Kidney (tissue), 14 donors: ENCODE data around the gene HOXD11. TPM values are rescaled to one million over a fixed set of nuclear protein-coding genes. Genes with fewer than 3 reads are reported as not detected.

ENCODE experiments used
- DNase-seq, 5 donors: peaks; one replicate each; pipeline ENCODE4 v3.0.0-alpha.2; 2013 to 2020
- FAIRE-seq: peaks from 2 replicates; lab custom pipeline; 2012; peaks lifted over from hg19 to GRCh38; lab: Jason Lieb, UNC
- H3K27ac ChIP-seq, 2 donors: one replicate each; pipeline ENCODE4 v1.7.0; 2013; ENCODE audit warnings: low read depth in 2 of 2, low read length in 2 of 2, inconsistent platforms in 1 of 2
- H3K27me3 ChIP-seq: one replicate; pipeline ENCODE4 v1.7.1; 2013; ENCODE audit warnings: low read length, inconsistent platforms; ENCODE audit not compliant: control insufficient read depth, insufficient read depth
- H3K36me3 ChIP-seq, 3 donors: one replicate each; pipeline versions ENCODE4 v1.7.0 to v1.7.1; 2013; ENCODE audit warnings: low read length in 3 of 3, control low read depth in 1 of 3, inconsistent platforms in 1 of 3; ENCODE audit not compliant: insufficient read depth in 3 of 3, control insufficient read depth in 2 of 3
- H3K4me1 ChIP-seq, 3 donors: one replicate each; pipeline versions ENCODE4 v1.7.0 to v1.7.1; 2013; ENCODE audit warnings: low read length in 3 of 3, inconsistent platforms in 1 of 3, low read depth in 1 of 3; ENCODE audit not compliant: control insufficient read depth in 2 of 3, insufficient read depth in 2 of 3
- H3K4me3 ChIP-seq, 3 donors: one replicate each; pipeline versions ENCODE4 v1.7.0 to v1.8.1; 2013; ENCODE audit warnings: low read length in 3 of 3, control low read depth in 1 of 3, inconsistent platforms in 1 of 3
- H3K9ac ChIP-seq, 3 donors: one replicate each; pipeline versions ENCODE4 v1.7.0 to v1.7.1; 2013; ENCODE audit warnings: low read length in 3 of 3, control low read depth in 1 of 3, inconsistent platforms in 1 of 3
- H3K9me3 ChIP-seq, 3 donors: one replicate each; pipeline versions ENCODE4 v1.7.0 to v1.7.1; 2013; ENCODE audit warnings: low read length in 3 of 3, control low read depth in 1 of 3, inconsistent platforms in 1 of 3; ENCODE audit not compliant: control insufficient read depth in 2 of 3, insufficient read depth in 1 of 3
- intact Hi-C: fragments of 100-400 bp; cut with DNase I; formaldehyde crosslinking; loops from one replicate; pipeline ENCODE4 v1.11.1; 2022
- polyA plus RNA-seq: library from polyadenylated mRNA; stranded (reverse); fragments of 350-450 nt; fragmentation: Illumina TruSeq; extraction: RNeasy Lipid Tissue Mini Kit (QIAGEN cat#74804); gene quantifications from one replicate; pipeline ENCODE4 v1.2.3, GENCODE V29; 2014; ENCODE audit warnings: low read depth, low replicate concordance; ENCODE audit not compliant: insufficient read depth
- total RNA-seq: library from RNA; stranded (reverse); fragmentation: NEBNext Ultra II Directional; extraction: Animal tissue kit (Norgen Biotek cat#: 25700); gene quantifications from one replicate; pipeline ENCODE4 v1.2.1, GENCODE V29; 2021
- TF ChIP-seq, protein P1 (sequence below): IDR thresholded peaks from 3 replicates; pipeline ENCODE4 v1.5.1; 2012; ENCODE audit warnings: mild to moderate bottlenecking, moderate library complexity, borderline replicate concordance; ENCODE audit not compliant: insufficient read depth; ENCODE audit errors: extremely low read depth
- donor health status: control.
- donor health status: control.
- donor health status: control.
- donor health status: control.
- donor health status: control.
- donor health status: DM: yes; HTN: yes; CAD: no.
- donor health status: Normal renal cell carcinoma (clear cell type).

HOXD11 gene
- total and polyA plus RNA-seq, 2 donors from 2014 or later: 5.8 to 15.9 TPM

DNA sequence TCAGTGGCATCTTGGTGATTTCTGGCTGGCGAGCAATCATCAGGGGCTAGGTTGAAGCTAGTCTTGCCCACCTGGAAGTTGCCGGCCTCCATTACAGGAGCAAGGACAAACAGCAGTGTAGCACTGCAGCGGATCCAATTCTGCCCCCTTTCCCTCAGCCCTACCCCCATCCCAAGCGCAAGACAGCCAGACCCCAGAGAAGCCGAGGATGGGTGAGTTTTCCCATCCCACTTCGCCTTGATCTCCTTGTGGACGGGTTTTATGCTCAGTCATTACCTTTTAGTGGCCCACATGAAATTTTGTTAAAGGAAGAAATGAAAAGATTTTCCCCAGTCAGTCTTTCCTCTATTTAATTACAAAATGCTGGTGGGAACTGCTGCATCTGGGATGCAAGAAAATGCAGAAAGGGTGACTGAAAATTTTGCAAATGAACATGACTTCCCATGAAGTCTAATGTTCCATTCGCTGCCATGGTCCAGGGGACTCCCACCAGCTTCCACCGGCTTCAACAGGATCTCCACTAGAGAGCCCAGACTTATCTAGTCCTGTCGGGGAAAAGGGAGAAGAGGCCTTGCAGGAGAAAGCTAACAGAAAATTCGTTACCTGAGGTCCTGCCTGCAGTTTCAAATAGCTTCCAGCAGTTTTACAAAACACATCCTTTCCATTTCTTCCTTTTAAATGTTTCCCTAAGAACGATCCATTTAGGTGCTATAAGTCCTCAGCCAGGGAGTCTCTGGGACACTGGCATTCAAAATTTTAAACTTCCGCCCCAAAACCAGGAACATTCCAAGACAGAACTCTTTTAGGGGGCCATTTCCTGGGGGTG lies 13.5 kb downstream of the HOXD11 start:
- Histone ChIP-seq H3K36me3 (peaks cover 0 to 8% (median 0%) of the 10 kb centered on the region in 3 donors), H3K9me3 (no peaks in the 10 kb centered on the region), H3K27me3 (no peaks in the 10 kb centered on the region), H3K4me3 (peak overlapping the region; percentile 5 to 89 (median 72)), H3K4me1 (peaks cover under 1 to 15% (median 6%) of the 10 kb centered on the region in 3 donors), H3K27ac (peak overlapping the region; percentile 91 to 95), H3K9ac (peak overlapping the region; percentile 59 to 97 (median 60))
- no peak for FAIRE-seq
- intact Hi-C loops: loop anchor here (10.0 kb wide), 2 partner anchors 524 to 1034 kb away; no protein-coding TSS in a partner anchor
- TF ChIP-seq, protein P1, sequence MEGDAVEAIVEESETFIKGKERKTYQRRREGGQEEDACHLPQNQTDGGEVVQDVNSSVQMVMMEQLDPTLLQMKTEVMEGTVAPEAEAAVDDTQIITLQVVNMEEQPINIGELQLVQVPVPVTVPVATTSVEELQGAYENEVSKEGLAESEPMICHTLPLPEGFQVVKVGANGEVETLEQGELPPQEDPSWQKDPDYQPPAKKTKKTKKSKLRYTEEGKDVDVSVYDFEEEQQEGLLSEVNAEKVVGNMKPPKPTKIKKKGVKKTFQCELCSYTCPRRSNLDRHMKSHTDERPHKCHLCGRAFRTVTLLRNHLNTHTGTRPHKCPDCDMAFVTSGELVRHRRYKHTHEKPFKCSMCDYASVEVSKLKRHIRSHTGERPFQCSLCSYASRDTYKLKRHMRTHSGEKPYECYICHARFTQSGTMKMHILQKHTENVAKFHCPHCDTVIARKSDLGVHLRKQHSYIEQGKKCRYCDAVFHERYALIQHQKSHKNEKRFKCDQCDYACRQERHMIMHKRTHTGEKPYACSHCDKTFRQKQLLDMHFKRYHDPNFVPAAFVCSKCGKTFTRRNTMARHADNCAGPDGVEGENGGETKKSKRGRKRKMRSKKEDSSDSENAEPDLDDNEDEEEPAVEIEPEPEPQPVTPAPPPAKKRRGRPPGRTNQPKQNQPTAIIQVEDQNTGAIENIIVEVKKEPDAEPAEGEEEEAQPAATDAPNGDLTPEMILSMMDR: no peak
- DNase-seq: peak in 4 of 5 donors; percentile 47 to 88 (median 66)

GRCh38 chr2:176121190-176122051 lies 14.3 kb downstream of the HOXD11 start:
- intact Hi-C loops: loop anchor here (10.0 kb wide), 2 partner anchors 523 to 1033 kb away; no protein-coding TSS in a partner anchor
- FAIRE-seq (no peak), DNase-seq (peak in 3 of 5 donors; percentile 60 to 73 (median 70))
- Histone ChIP-seq H3K27ac (peak overlapping the region; percentile 91 to 95), H3K4me1 (peaks cover 6 to 15% (median 9%) of the 10 kb centered on the region in 3 donors), H3K4me3 (peak overlapping the region; percentile 5 to 89 (median 72)), H3K9ac (peak overlapping the region; percentile 59 to 97 (median 63)), H3K36me3 (peaks cover 0 to 8% (median 0%) of the 10 kb centered on the region in 3 donors), H3K27me3 (no peaks in the 10 kb centered on the region), H3K9me3 (no peaks in the 10 kb centered on the region)
- TF ChIP-seq, protein P1: no peak

GRCh38 chr2:176122052-176122682 lies 15.1 kb downstream of the HOXD11 start:
- peaks cover 0 to 5% (median 0%) of the 10 kb centered on the region in 3 donors for H3K36me3 ChIP-seq
- TF ChIP-seq, protein P1: no peak
- peak overlapping the region; percentile 91 to 95 for H3K27ac ChIP-seq
- H3K27me3 ChIP-seq: no peaks in the 10 kb centered on the region
- H3K4me1 ChIP-seq: peaks cover 6 to 12% (median 10%) of the 10 kb centered on the region in 3 donors
- intact Hi-C loops: loop anchor here (10.0 kb wide), 2 partner anchors 523 to 1033 kb away; no protein-coding TSS in a partner anchor
- H3K9me3 ChIP-seq: no peaks in the 10 kb centered on the region
- H3K4me3 ChIP-seq: peak overlapping the region; percentile 11 to 72 (median 49)
- DNase-seq: peak in 1 of 5 donors; percentile 92
- FAIRE-seq: no peak
- peak overlapping the region in 2 of 3 donors; percentile 36 to 59 for H3K9ac ChIP-seq
